GM23338 (cell line): ENCODE data around the gene CKLF. TPM values are rescaled to one million over a fixed set of nuclear protein-coding genes. Genes with fewer than 3 reads are reported as not detected.
"Not testable (repeated sequence)": the region's sequence is repeated elsewhere in the genome, so short reads cannot be mapped to it uniquely, and the experiment has no call there.

Experiments
- ATAC-seq: fragments of 200-7000 bp; cut with Tn5 transposase; 3 replicates; pipeline ENCODE4 v1.9.1; 2020
- DNase-seq: peaks from one replicate; pipeline ENCODE4 v3.0.0-alpha.2; 2015; ENCODE audit warnings: low spot score
- H2AFZ ChIP-seq: fragments of 200-600 bp; sonication (generic); 2 replicates; pipeline ENCODE4 v1.8.0; 2016; ENCODE audit warnings: antibody characterized with exemption, mild to moderate bottlenecking, moderate library complexity
- H3F3A ChIP-seq: fragments of 200-600 bp; sonication (generic); replicated peaks from 2 replicates; pipeline ENCODE4 v1.8.0; 2017; ENCODE audit warnings: antibody characterized with exemption, mixed run types, low read depth
- H3K27ac ChIP-seq: fragments of 200-600 bp; sonication (generic); 2 replicates; pipeline ENCODE4 v1.6.1; 2016; ENCODE audit warnings: low read depth
- H3K27me3 ChIP-seq: fragments of 200-600 bp; sonication (generic); 2 replicates; pipeline ENCODE4 v1.8.0; 2016; ENCODE audit warnings: mild to moderate bottlenecking, mixed run types, moderate library complexity; ENCODE audit not compliant: insufficient read depth
- H3K36me3 ChIP-seq: fragments of 200-600 bp; sonication (generic); 2 replicates; pipeline ENCODE4 v1.8.0; 2016; ENCODE audit warnings: mild to moderate bottlenecking; ENCODE audit not compliant: insufficient read depth
- H3K4me1 ChIP-seq: fragments of 200-600 bp; sonication (generic); 2 replicates; pipeline ENCODE4 v1.8.0; 2016; ENCODE audit warnings: mild to moderate bottlenecking, moderate library complexity; ENCODE audit not compliant: insufficient read depth
- H3K4me2 ChIP-seq: fragments of 200-600 bp; sonication (generic); 2 replicates; pipeline ENCODE4 v1.7.1; 2017; ENCODE audit warnings: mixed run types
- H3K4me3 ChIP-seq: fragments of 200-600 bp; sonication (generic); 2 replicates; pipeline ENCODE4 v1.6.1; 2016; ENCODE audit warnings: mixed run types
- H3K79me2 ChIP-seq: fragments of 200-600 bp; sonication (generic); replicated peaks from 2 replicates; pipeline ENCODE4 v1.8.0; 2017; ENCODE audit warnings: mild to moderate bottlenecking; ENCODE audit not compliant: insufficient read depth
- H3K9me2 ChIP-seq: fragments of 200-600 bp; sonication (generic); 2 replicates; pipeline ENCODE4 v1.8.0; 2017; ENCODE audit not compliant: insufficient read depth
- H4K20me1 ChIP-seq: fragments of 200-600 bp; sonication (generic); replicated peaks from 2 replicates; pipeline ENCODE4 v1.8.0; 2017; ENCODE audit warnings: mild to moderate bottlenecking; ENCODE audit not compliant: insufficient read depth
- H3K27ac Mint-ChIP-seq: 2 replicates; pipeline ENCODE4 v1.8.0; 2020; ENCODE audit warnings: inconsistent platforms, mild to moderate bottlenecking, moderate library complexity, mixed read lengths
- H3K27me3 Mint-ChIP-seq: 3 replicates; pipeline ENCODE4 v1.8.0; 2022; ENCODE audit warnings: low read depth, mild to moderate bottlenecking, moderate library complexity, mixed read lengths, inconsistent platforms; ENCODE audit not compliant: insufficient read depth, poor library complexity
- H3K36me3 Mint-ChIP-seq: 3 replicates; pipeline ENCODE4 v1.8.0; 2021; ENCODE audit warnings: low read depth, mild to moderate bottlenecking, inconsistent platforms, moderate library complexity, mixed read lengths
- H3K4me1 Mint-ChIP-seq: 3 replicates; pipeline ENCODE4 v1.8.0; 2020; ENCODE audit warnings: mild to moderate bottlenecking, inconsistent platforms, mixed read lengths
- H3K4me3 Mint-ChIP-seq: 3 replicates; pipeline ENCODE4 v1.8.0; 2021; ENCODE audit warnings: moderate library complexity, mild to moderate bottlenecking, inconsistent platforms, mixed read lengths
- H3K9me3 Mint-ChIP-seq: 3 replicates; pipeline ENCODE4 v1.8.0; 2020; ENCODE audit warnings: moderate library complexity, mild to moderate bottlenecking, inconsistent platforms, mixed read lengths
- CREB1 ChIP-seq: fragments of 250-450 bp; sonication (Bioruptor Pico); IDR thresholded peaks from 2 replicates; pipeline ENCODE4 v1.5.0; 2020; ENCODE audit warnings: low read depth, mild to moderate bottlenecking, moderate library complexity
- CTCF ChIP-seq, 2 experiments: fragments of 200-600 bp in 1 of 2; sonication (generic) in 1 of 2; conservative IDR thresholded peaks; 2 replicates each; pipeline versions ENCODE4 v1.5.1 to v1.6.1; 2016 to 2017; ENCODE audit warnings: antibody characterized with exemption in 2 of 2, low read depth in 2 of 2, mild to moderate bottlenecking in 2 of 2, moderate library complexity in 1 of 2
- JUNB ChIP-seq: IDR thresholded peaks from one replicate; pipeline ENCODE4 v1.6.1; 2016; ENCODE audit warnings: antibody characterized with exemption; ENCODE audit not compliant: unreplicated experiment
- NANOG ChIP-seq: IDR thresholded peaks from 2 replicates; pipeline ENCODE4 v1.6.1; 2016; ENCODE audit warnings: antibody characterized with exemption, borderline replicate concordance
- POLR2AphosphoS5 ChIP-seq: IDR thresholded peaks from 2 replicates; pipeline ENCODE4 v1.6.1; 2016; ENCODE audit warnings: antibody characterized with exemption, low read depth
- STAT1 ChIP-seq: IDR thresholded peaks from one replicate; pipeline ENCODE4 v1.6.1; 2016; ENCODE audit warnings: antibody characterized with exemption; ENCODE audit not compliant: unreplicated experiment
- ZNF462 ChIP-seq: fragments of 250-450 bp; sonication (Bioruptor Pico); IDR thresholded peaks from 2 replicates; pipeline ENCODE4 v1.5.0; 2020; ENCODE audit warnings: mild to moderate bottlenecking, moderate library complexity
- polyA plus RNA-seq: library from polyadenylated mRNA; unstranded; fragments of >200 nt; fragmentation: Nextera tagmentation; extraction: Ambion mirVana; gene quantifications from 2 replicates; pipeline ENCODE4 v1.2.1, GENCODE V29; 2016
- total RNA-seq: library from RNA; depleted of rRNA; stranded (reverse); fragments of >200 nt; shearing (Covaris generic); gene quantifications from 2 replicates; pipeline ENCODE4 v1.2.3, GENCODE V29; 2014
- TF ChIP-seq, protein P1 (sequence below): IDR thresholded peaks from 2 replicates; pipeline ENCODE4 v1.6.1; 2016; ENCODE audit warnings: antibody characterized with exemption

CKLF gene
- total and polyA plus RNA-seq, 2 experiments from 2014 or later, result 25.5 to 60.0 TPM

DNA sequence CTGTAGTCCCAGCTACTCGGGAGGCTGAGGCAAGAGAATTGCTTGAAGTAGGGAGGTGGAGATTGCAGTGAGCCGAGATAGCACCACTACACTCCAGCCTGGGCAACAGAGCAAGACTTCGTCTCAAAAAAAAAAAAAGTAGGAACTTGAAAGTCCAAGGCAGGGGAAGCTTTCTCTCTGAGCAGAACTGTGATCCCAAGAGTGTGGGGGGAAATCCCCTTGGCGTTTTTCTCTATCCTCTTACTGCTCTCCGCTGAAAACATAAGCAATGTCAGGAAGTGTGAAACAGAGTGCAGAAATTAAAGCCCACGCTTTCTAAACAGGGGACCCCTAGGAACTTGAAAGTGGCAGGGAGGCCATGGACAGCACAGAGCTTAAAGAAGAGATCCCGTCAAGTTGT lies 42.4 kb downstream of the CKLF start:
- Histone ChIP-seq H3K4me3 (no peak overlapping the region), H3K79me2 (no peaks in the 10 kb centered on the region), H3K27ac (no peak overlapping the region), H3K9me2 (no peaks in the 10 kb centered on the region), H2AFZ (no peak overlapping the region), H3K4me1 (peaks cover 1% of the 10 kb centered on the region; the same call in 1 of the 2 replicates), H3K27me3 (no peaks in the 10 kb centered on the region), H3K4me2 (no peak overlapping the region), H3K36me3 (no peaks in the 10 kb centered on the region), H3F3A (no peaks in the 10 kb centered on the region), H4K20me1 (no peaks in the 10 kb centered on the region)
- DNase-seq, result no peak
- no peak for ATAC-seq
- Mint-ChIP-seq H3K9me3 (0 out of 3 replicates have a peak, but pooled peaks cover under 1% of the 10 kb centered on the region), H3K4me3 (no peak overlapping the region), H3K27me3 (peaks cover 2% of the 10 kb centered on the region), H3K4me1 (peaks cover 10% of the 10 kb centered on the region; the same call in 2 of the 3 replicates), H3K27ac (no peak overlapping the region), H3K36me3 (no peaks in the 10 kb centered on the region)
- TF ChIP-seq CTCF (conservative IDR thresholded peaks at IDR 0.05; ENCODE audit: low read depth in 2 of 2) (no peak), ZNF462 (no peak), JUNB (no peak), NANOG (no peak), CREB1 (CRISPR knock-in tag) (no peak), POLR2AphosphoS5 (no peak), STAT1 (no peak)
- TF ChIP-seq, protein P1, sequence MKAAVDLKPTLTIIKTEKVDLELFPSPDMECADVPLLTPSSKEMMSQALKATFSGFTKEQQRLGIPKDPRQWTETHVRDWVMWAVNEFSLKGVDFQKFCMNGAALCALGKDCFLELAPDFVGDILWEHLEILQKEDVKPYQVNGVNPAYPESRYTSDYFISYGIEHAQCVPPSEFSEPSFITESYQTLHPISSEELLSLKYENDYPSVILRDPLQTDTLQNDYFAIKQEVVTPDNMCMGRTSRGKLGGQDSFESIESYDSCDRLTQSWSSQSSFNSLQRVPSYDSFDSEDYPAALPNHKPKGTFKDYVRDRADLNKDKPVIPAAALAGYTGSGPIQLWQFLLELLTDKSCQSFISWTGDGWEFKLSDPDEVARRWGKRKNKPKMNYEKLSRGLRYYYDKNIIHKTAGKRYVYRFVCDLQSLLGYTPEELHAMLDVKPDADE, result no peak

DNA sequence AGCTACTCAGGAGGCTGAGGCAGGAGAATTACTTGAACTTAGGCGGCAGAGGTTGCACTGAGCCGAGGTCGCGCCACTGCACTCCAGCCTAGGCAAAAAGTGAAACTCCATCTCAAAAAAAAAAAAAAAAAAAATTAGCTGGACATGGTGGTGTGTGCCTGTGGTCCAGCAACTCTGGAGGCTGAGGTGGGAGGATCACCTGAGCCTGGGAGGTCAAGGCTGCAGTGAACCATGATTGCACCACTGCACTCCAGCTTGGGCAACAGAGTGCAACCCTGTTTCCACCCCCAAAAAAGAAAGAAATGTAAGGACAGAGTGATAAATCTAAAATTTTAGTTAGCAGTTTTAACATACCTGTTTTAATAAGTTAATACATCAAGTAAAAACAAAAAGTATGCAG lies 44.2 kb downstream of the CKLF start:
- H3K27ac ChIP-seq, H3K4me3 Mint-ChIP-seq, H3K4me1 ChIP-seq, ATAC-seq, H3K4me1 Mint-ChIP-seq, H3K27me3 Mint-ChIP-seq, H3K4me3 ChIP-seq, H2AFZ ChIP-seq, H3K9me3 Mint-ChIP-seq, H4K20me1 ChIP-seq, H3F3A ChIP-seq, H3K4me2 ChIP-seq, DNase-seq, H3K27me3 ChIP-seq, H3K36me3 ChIP-seq, H3K9me2 ChIP-seq, H3K27ac Mint-ChIP-seq, H3K36me3 Mint-ChIP-seq, H3K79me2 ChIP-seq: not testable (repeated sequence)
